ENCODE results near the gene KRT23.
A peak's percentile ranks its signal among the peaks of the same experiment; 100 is the strongest.

KRT23 gene

GRCh38 chr17:40937384-40937819 is at the start of gene KRT23:
KRT23 (minus strand) TSS chr17:40937646; CDS start chr17:40936603, 1,043 bp downstream.
- no peak for DNase-seq

GRCh38 chr17:40986920-40987319 is 49.5 kb upstream of the KRT23 start:
- no peak for DNase-seq

GRCh38 chr17:40984226-40984625 is 46.8 kb upstream of the KRT23 start, which contains the start of gene KRT40:
KRT40 (minus strand) TSS chr17:40984326; CDS start chr17:40984273, 53 bp downstream.
- no peak for DNase-seq

- no peak for DNase-seq
These were observed 43.7 kb upstream of the KRT23 start for GRCh38 chr17:40981115-40981514.

- no peak for DNase-seq
These were observed 43.1 kb upstream of the KRT23 start for GRCh38 chr17:40980596-40980995.

GRCh38 chr17:40980117-40980516 is 42.7 kb upstream of the KRT23 start:
- DNase-seq, result no peak

- no peak for DNase-seq
These were observed 41.2 kb upstream of the KRT23 start for GRCh38 chr17:40978575-40979151.

- DNase-seq, result no peak
These were observed 38.1 kb upstream of the KRT23 start for GRCh38 chr17:40975516-40975915.

GRCh38 chr17:40974366-40974765 is 36.9 kb upstream of the KRT23 start:
- DNase-seq, result no peak

GRCh38 chr17:40967582-40967981 is 30.1 kb upstream of the KRT23 start:
- DNase-seq, result no peak

GRCh38 chr17:40966848-40967247 is 29.4 kb upstream of the KRT23 start, which contains the start of gene KRT39:
KRT39 (minus strand) TSS chr17:40966948; CDS start chr17:40966856, 92 bp downstream.
- no peak for DNase-seq

GRCh38 chr17:40963838-40964237 is 26.4 kb upstream of the KRT23 start:
- peak in 1 of 2 experiments; percentile 2 for DNase-seq

GRCh38 chr17:40962059-40962561 is 24.7 kb upstream of the KRT23 start:
- no peak for DNase-seq

GRCh38 chr17:40961591-40961990 is 24.1 kb upstream of the KRT23 start:
- DNase-seq, result no peak

- DNase-seq, result no peak
These were observed 22.7 kb upstream of the KRT23 start for GRCh38 chr17:40960144-40960543.

GRCh38 chr17:40958086-40958953 is 20.9 kb upstream of the KRT23 start:
- DNase-seq, result no peak

- no peak for DNase-seq
These were observed 19.2 kb upstream of the KRT23 start for GRCh38 chr17:40956401-40957254.

GRCh38 chr17:40953881-40954280 is 16.4 kb upstream of the KRT23 start:
- DNase-seq, result no peak

- DNase-seq, result no peak
These were observed 15.2 kb upstream of the KRT23 start for GRCh38 chr17:40952661-40953060.

GRCh38 chr17:40952154-40952553 is 14.7 kb upstream of the KRT23 start:
- no peak for DNase-seq

- DNase-seq, result no peak
These were observed 13.7 kb upstream of the KRT23 start for GRCh38 chr17:40951011-40951622.

GRCh38 chr17:40950176-40950575 is 12.7 kb upstream of the KRT23 start:
- no peak for DNase-seq
